Spleen (tissue), 7 donors: Measurements from ENCODE around the gene LEF1.

Experiments
- POLR2AphosphoS5 ChIP-seq, 3 donors: sonication (generic); formaldehyde crosslinking; IDR thresholded peaks; one replicate each; pipeline ENCODE4 v1.5.1; 2017; ENCODE audit warnings: antibody characterized with exemption in 3 of 3
- TF ChIP-seq, protein P1 (sequence below), 11 experiments: fragments of 200-600 bp in 7 of 11; fragments of 450-650 bp in 4 of 11; sonication (generic) in 4 of 11; IDR thresholded peaks in 8 of 11; conservative IDR thresholded peaks in 3 of 11; 1 replicate in 7 of 11; 2 replicates in 4 of 11; pipeline versions ENCODE4 v1.4.0 to v1.8.0; 2016 to 2021; ENCODE audit warnings: antibody characterized with exemption in 11 of 11, inconsistent platforms in 4 of 11, mild to moderate bottlenecking in 1 of 11
- donor health status: DM: no; HTN: no; CAD: no; lungs with moderate emphysema.
- donor health status: DM: no; HTN: no; CAD: no.
- donor health status: DM: no; HTN: no; CAD: no.

- no peak for TF ChIP-seq POLR2AphosphoS5 (IDR thresholded peaks at IDR 0.05)
- TF ChIP-seq, protein P1, sequence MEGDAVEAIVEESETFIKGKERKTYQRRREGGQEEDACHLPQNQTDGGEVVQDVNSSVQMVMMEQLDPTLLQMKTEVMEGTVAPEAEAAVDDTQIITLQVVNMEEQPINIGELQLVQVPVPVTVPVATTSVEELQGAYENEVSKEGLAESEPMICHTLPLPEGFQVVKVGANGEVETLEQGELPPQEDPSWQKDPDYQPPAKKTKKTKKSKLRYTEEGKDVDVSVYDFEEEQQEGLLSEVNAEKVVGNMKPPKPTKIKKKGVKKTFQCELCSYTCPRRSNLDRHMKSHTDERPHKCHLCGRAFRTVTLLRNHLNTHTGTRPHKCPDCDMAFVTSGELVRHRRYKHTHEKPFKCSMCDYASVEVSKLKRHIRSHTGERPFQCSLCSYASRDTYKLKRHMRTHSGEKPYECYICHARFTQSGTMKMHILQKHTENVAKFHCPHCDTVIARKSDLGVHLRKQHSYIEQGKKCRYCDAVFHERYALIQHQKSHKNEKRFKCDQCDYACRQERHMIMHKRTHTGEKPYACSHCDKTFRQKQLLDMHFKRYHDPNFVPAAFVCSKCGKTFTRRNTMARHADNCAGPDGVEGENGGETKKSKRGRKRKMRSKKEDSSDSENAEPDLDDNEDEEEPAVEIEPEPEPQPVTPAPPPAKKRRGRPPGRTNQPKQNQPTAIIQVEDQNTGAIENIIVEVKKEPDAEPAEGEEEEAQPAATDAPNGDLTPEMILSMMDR (IDR thresholded peaks at IDR 0.05 in 8 of 11, conservative IDR thresholded peaks at IDR 0.05 in 3 of 11), result no peak
Observed at GRCh38 chr4:108036213-108036612, 132.5 kb downstream of the LEF1 start.
